BLaER1 (cell line): Measurements from ENCODE around the gene DYNLT2.
"Not testable (repeated sequence)": the region's sequence is repeated elsewhere in the genome, so short reads cannot be mapped to it uniquely, and the experiment has no call there.

Experiments used
- H3K27ac ChIP-seq: shearing (Covaris generic); formaldehyde crosslinking; 2 replicates; pipeline ENCODE4 v1.8.1; 2022
- H3K27me3 ChIP-seq: shearing (Covaris generic); formaldehyde crosslinking; 2 replicates; pipeline ENCODE4 v1.8.1; 2022
- H3K36me3 ChIP-seq: shearing (Covaris generic); formaldehyde crosslinking; 2 replicates; pipeline ENCODE4 v1.8.1; 2022
- H3K4me1 ChIP-seq: shearing (Covaris generic); formaldehyde crosslinking; 2 replicates; pipeline ENCODE4 v1.8.1; 2022
- H3K4me2 ChIP-seq: shearing (Covaris generic); formaldehyde crosslinking; 2 replicates; pipeline ENCODE4 v1.8.1; 2022
- H3K4me3 ChIP-seq: shearing (Covaris generic); formaldehyde crosslinking; 2 replicates; pipeline ENCODE4 v1.8.1; 2022
- H3K9ac ChIP-seq: shearing (Covaris generic); formaldehyde crosslinking; 2 replicates; pipeline ENCODE4 v1.8.1; 2022
- H3K9me3 ChIP-seq: shearing (Covaris generic); formaldehyde crosslinking; 2 replicates; pipeline ENCODE4 v1.8.1; 2022
- H4K20me1 ChIP-seq: shearing (Covaris generic); formaldehyde crosslinking; 2 replicates; pipeline ENCODE4 v1.8.1; 2022
- Cebpa-rat ChIP-seq: shearing (Covaris generic); IDR thresholded peaks from 2 replicates; pipeline ENCODE4 v1.8.1; 2022

The DYNLT2 gene

GRCh38 chr6:169709293-169709692, 42.1 kb downstream of the DYNLT2 start:
- no peaks in the 10 kb centered on the region for H3K27me3 ChIP-seq
- peaks cover 66% of the 10 kb centered on the region for H3K36me3 ChIP-seq
- H3K27ac ChIP-seq: no peak overlapping the region
- no peak overlapping the region for H3K9ac ChIP-seq
- H3K4me1 ChIP-seq: peaks cover 37% of the 10 kb centered on the region
- H4K20me1 ChIP-seq: peaks cover 29% of the 10 kb centered on the region
- H3K4me3 ChIP-seq: no peak overlapping the region
- no peaks in the 10 kb centered on the region for H3K9me3 ChIP-seq
- H3K4me2 ChIP-seq: no peak overlapping the region
- TF ChIP-seq Cebpa-rat: no peak

- no peak overlapping the region for H3K27ac ChIP-seq
- H3K4me1 ChIP-seq: peaks cover 51% of the 10 kb centered on the region
- H3K36me3 ChIP-seq: peaks cover 50% of the 10 kb centered on the region
Measured at GRCh38 chr6:169707772-169708171, 43.6 kb downstream of the DYNLT2 start.

GRCh38 chr6:169702840-169703246, 48.5 kb downstream of the DYNLT2 start:
- Histone ChIP-seq H3K36me3 (peaks cover 23% of the 10 kb centered on the region), H3K4me1 (peaks cover 64% of the 10 kb centered on the region), H3K27ac (peak overlapping the region; percentile 94), H3K9me3 (0 out of 2 replicates have a peak, but pooled peaks cover under 1% of the 10 kb centered on the region), H4K20me1 (peaks cover 55% of the 10 kb centered on the region), H3K4me2 (peak overlapping the region; percentile 76), H3K4me3 (peak overlapping the region; percentile 92), H3K27me3 (no peaks in the 10 kb centered on the region), H3K9ac (peak overlapping the region; percentile 95)
- TF ChIP-seq Cebpa-rat: no peak

More at GRCh38 chr6:169707772-169708171, 43.6 kb downstream of the DYNLT2 start:
- Histone ChIP-seq H4K20me1 (peaks cover 40% of the 10 kb centered on the region), H3K9me3 (no peaks in the 10 kb centered on the region), H3K9ac (no peak overlapping the region), H3K4me2 (no peak overlapping the region), H3K4me3 (no peak overlapping the region), H3K27me3 (no peaks in the 10 kb centered on the region)
- no peak for TF ChIP-seq Cebpa-rat

GRCh38 chr6:169701954-169702839, 49.2 kb downstream of the DYNLT2 start, which contains the start of the genes C6orf120 and WDR27:
Gene C6orf120, plus strand, starts transcription at chr6:169702126. Its CDS starts 334 bp downstream, at chr6:169702460.
Gene WDR27, minus strand, starts transcription at chr6:169702029. Its CDS starts 13,024 bp downstream, at chr6:169689005.
- H3K27ac ChIP-seq: peak within 1 kb of the TSS; percentile 94
- peaks cover 27% of the 10 kb centered on the region for H3K36me3 ChIP-seq
- H3K27me3 ChIP-seq: no peaks in the 10 kb centered on the region
- peak within 1 kb of the TSS; percentile 95 for H3K9ac ChIP-seq
- peaks cover 7% of the 10 kb centered on the region for H3K9me3 ChIP-seq
- peaks cover 52% of the 10 kb centered on the region for H4K20me1 ChIP-seq
- no peak for TF ChIP-seq Cebpa-rat
- peaks cover 58% of the 10 kb centered on the region for H3K4me1 ChIP-seq
- peak within 1 kb of the TSS; percentile 90 for H3K4me2 ChIP-seq
- H3K4me3 ChIP-seq: peak within 1 kb of the TSS; percentile 92

- H3K4me2 ChIP-seq: peak overlapping the region; percentile 90
- H3K4me3 ChIP-seq: peak overlapping the region; percentile 92
- no peak for TF ChIP-seq Cebpa-rat
- peaks cover 33% of the 10 kb centered on the region for H3K36me3 ChIP-seq
- peak overlapping the region; percentile 95 for H3K9ac ChIP-seq
- peaks cover 13% of the 10 kb centered on the region for H3K9me3 ChIP-seq
- no peaks in the 10 kb centered on the region for H3K27me3 ChIP-seq
- peak overlapping the region; percentile 94 for H3K27ac ChIP-seq
- H4K20me1 ChIP-seq: peaks cover 52% of the 10 kb centered on the region
- H3K4me1 ChIP-seq: peaks cover 50% of the 10 kb centered on the region
Measured at GRCh38 chr6:169701311-169701953, 49.9 kb downstream of the DYNLT2 start.

- Histone ChIP-seq H3K27ac (no peak overlapping the region), H3K27me3 (no peaks in the 10 kb centered on the region), H3K4me2 (peak overlapping the region; percentile 90), H4K20me1 (peaks cover 43% of the 10 kb centered on the region), H3K36me3 (peaks cover 36% of the 10 kb centered on the region), H3K9ac (peak overlapping the region; percentile 95; the same call in 1 of the 2 replicates), H3K9me3 (peaks cover 25% of the 10 kb centered on the region), H3K4me3 (peak overlapping the region; percentile 92; the same call in 1 of the 2 replicates), H3K4me1 (peaks cover 39% of the 10 kb centered on the region)
- TF ChIP-seq Cebpa-rat: no peak
Measured at GRCh38 chr6:169700296-169700695, 51.1 kb downstream of the DYNLT2 start.

- not testable (repeated sequence) for H3K4me2 ChIP-seq, H3K9ac ChIP-seq, H3K4me3 ChIP-seq, H3K27me3 ChIP-seq, H3K27ac ChIP-seq
- Histone ChIP-seq H3K36me3 (peaks cover 41% of the 10 kb centered on the region), H4K20me1 (peaks cover 15% of the 10 kb centered on the region; the same call in 1 of the 2 replicates), H3K4me1 (peaks cover 15% of the 10 kb centered on the region), H3K9me3 (peaks cover 51% of the 10 kb centered on the region)
Measured at GRCh38 chr6:169697115-169697514, 54.3 kb downstream of the DYNLT2 start.

- H3K27me3 ChIP-seq: no peaks in the 10 kb centered on the region
- peaks cover 9% of the 10 kb centered on the region; the same call in 1 of the 2 replicates for H4K20me1 ChIP-seq
- peaks cover 4% of the 10 kb centered on the region for H3K4me1 ChIP-seq
- peaks cover 62% of the 10 kb centered on the region for H3K9me3 ChIP-seq
- H3K36me3 ChIP-seq: peaks cover 50% of the 10 kb centered on the region
- H3K4me3 ChIP-seq: no peak overlapping the region
- no peak overlapping the region for H3K27ac ChIP-seq
- no peak overlapping the region for H3K9ac ChIP-seq
- no peak overlapping the region for H3K4me2 ChIP-seq
- TF ChIP-seq Cebpa-rat: no peak
Measured at GRCh38 chr6:169695131-169695530, 56.2 kb downstream of the DYNLT2 start.

GRCh38 chr6:169692516-169692915, 58.9 kb downstream of the DYNLT2 start:
- Histone ChIP-seq H3K4me1 (no peaks in the 10 kb centered on the region), H3K27me3 (no peaks in the 10 kb centered on the region), H3K9me3 (peaks cover 78% of the 10 kb centered on the region), H3K36me3 (peaks cover 60% of the 10 kb centered on the region), H4K20me1 (no peaks in the 10 kb centered on the region), H3K27ac (no peak overlapping the region), H3K4me2 (no peak overlapping the region), H3K4me3 (no peak overlapping the region), H3K9ac (no peak overlapping the region)
- no peak for TF ChIP-seq Cebpa-rat
